HG03139 (cell line): ENCODE data around the gene PLK5.
"Not testable (repeated sequence)": the region's sequence is repeated elsewhere in the genome, so short reads cannot be mapped to it uniquely, and the experiment has no call there.

Source experiments
- ATAC-seq: cut with Tn5 transposase; IDR thresholded peaks from one replicate; pipeline ENCODE4 v1.9.1; 2021; ENCODE audit not compliant: unreplicated experiment

The PLK5 gene

GRCh38 chr19:1507763-1508506 lies 15.9 kb upstream of the PLK5 start:
- peak; percentile 61 for ATAC-seq

GRCh38 chr19:1508507-1508856 lies 15.4 kb upstream of the PLK5 start:
- ATAC-seq: no peak

GRCh38 chr19:1509602-1510441 lies 14.1 kb upstream of the PLK5 start:
- no peak for ATAC-seq

GRCh38 chr19:1510442-1510806 lies 13.5 kb upstream of the PLK5 start:
- ATAC-seq: no peak

GRCh38 chr19:1510807-1511206 lies 13.1 kb upstream of the PLK5 start:
- no peak for ATAC-seq

GRCh38 chr19:1511318-1512317 lies 12.3 kb upstream of the PLK5 start:
- no peak for ATAC-seq

- no peak for ATAC-seq
These were observed 11.0 kb upstream of the PLK5 start, which contains the start of gene ADAMTSL5 for GRCh38 chr19:1512671-1513498. Gene ADAMTSL5 (minus strand): TSS chr19:1513019. CDS start chr19:1510943, 2,076 bp downstream.

GRCh38 chr19:1513499-1514294 lies 10.2 kb upstream of the PLK5 start:
- no peak for ATAC-seq

GRCh38 chr19:1514295-1514661 lies 9.6 kb upstream of the PLK5 start:
- ATAC-seq: no peak

- ATAC-seq: no peak
These were observed 8.7 kb upstream of the PLK5 start for GRCh38 chr19:1514986-1515721.

- ATAC-seq: no peak
These were observed 7.5 kb upstream of the PLK5 start for GRCh38 chr19:1516395-1516753.

- ATAC-seq: no peak
These were observed 5.4 kb upstream of the PLK5 start for GRCh38 chr19:1518471-1518870.

GRCh38 chr19:1519802-1520201 lies 4.1 kb upstream of the PLK5 start:
- ATAC-seq: not testable (repeated sequence)

- no peak for ATAC-seq
These were observed 3.6 kb upstream of the PLK5 start for GRCh38 chr19:1520203-1520780.

- no peak for ATAC-seq
These were observed 2.2 kb upstream of the PLK5 start for GRCh38 chr19:1521636-1522035.

GRCh38 chr19:1522061-1522460 lies 1.8 kb upstream of the PLK5 start:
- no peak for ATAC-seq

GRCh38 chr19:1522838-1523237 lies 1.0 kb upstream of the PLK5 start:
- no peak for ATAC-seq

- ATAC-seq: no peak
These were observed 552 bp downstream of the PLK5 start for GRCh38 chr19:1524287-1524971.
